Esophagus squamous epithelium (tissue), 4 donors: Measurements from ENCODE around the gene OMA1.

Experiments
- POLR2A ChIP-seq, 4 donors: fragments of 450-650 bp; IDR thresholded peaks; one replicate each; pipeline ENCODE4 v1.6.1; 2017; ENCODE audit warnings: antibody characterized with exemption in 4 of 4, mild to moderate bottlenecking in 4 of 4, moderate library complexity in 3 of 4
- TF ChIP-seq, protein P1 (sequence below), 6 experiments: fragments of 450-650 bp in 4 of 6; fragments of 200-600 bp in 2 of 6; sonication (generic) in 2 of 6; IDR thresholded peaks; one replicate each; pipeline ENCODE4 v1.5.1; 2016 to 2019; ENCODE audit warnings: antibody characterized with exemption in 6 of 6, mild to moderate bottlenecking in 4 of 6, moderate library complexity in 4 of 6

DNA sequence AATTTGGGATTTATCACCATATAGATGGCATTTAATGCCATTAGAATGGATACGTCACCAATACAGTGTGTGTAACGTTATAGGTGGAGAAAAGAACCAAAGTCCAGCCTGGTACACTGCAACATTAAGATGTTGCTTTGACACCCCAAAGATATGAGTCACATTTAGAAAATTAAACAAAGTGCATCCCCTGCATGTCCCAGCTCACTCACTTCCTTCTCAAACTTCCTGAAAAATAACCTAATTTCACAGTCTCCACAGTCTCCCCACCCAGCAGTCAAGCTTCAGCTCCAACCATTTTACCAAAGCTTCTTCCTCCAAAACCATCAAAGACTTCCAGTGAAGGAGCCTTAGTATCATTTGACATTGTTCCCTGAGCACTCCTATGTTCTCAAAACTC is 111.9 kb downstream of the OMA1 start:
- TF ChIP-seq POLR2A (IDR thresholded peaks at IDR 0.05) = no peak
- TF ChIP-seq, protein P1, sequence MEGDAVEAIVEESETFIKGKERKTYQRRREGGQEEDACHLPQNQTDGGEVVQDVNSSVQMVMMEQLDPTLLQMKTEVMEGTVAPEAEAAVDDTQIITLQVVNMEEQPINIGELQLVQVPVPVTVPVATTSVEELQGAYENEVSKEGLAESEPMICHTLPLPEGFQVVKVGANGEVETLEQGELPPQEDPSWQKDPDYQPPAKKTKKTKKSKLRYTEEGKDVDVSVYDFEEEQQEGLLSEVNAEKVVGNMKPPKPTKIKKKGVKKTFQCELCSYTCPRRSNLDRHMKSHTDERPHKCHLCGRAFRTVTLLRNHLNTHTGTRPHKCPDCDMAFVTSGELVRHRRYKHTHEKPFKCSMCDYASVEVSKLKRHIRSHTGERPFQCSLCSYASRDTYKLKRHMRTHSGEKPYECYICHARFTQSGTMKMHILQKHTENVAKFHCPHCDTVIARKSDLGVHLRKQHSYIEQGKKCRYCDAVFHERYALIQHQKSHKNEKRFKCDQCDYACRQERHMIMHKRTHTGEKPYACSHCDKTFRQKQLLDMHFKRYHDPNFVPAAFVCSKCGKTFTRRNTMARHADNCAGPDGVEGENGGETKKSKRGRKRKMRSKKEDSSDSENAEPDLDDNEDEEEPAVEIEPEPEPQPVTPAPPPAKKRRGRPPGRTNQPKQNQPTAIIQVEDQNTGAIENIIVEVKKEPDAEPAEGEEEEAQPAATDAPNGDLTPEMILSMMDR (IDR thresholded peaks at IDR 0.05) = no peak
